Ishikawa (cell line): ENCODE measurements around the gene LGI2.

Experiments
- CEBPB ChIP-seq: IDR thresholded peaks from 2 replicates; pipeline ENCODE4 v1.6.1; 2012
- CREB1 ChIP-seq: IDR thresholded peaks from 2 replicates; pipeline ENCODE4 v1.6.1; 2012; ENCODE audit warnings: low read depth
- EGR1 ChIP-seq: IDR thresholded peaks from 2 replicates; pipeline ENCODE4 v1.6.1; 2012
- EP300 ChIP-seq: IDR thresholded peaks from 2 replicates; pipeline ENCODE4 v1.6.1; 2012; ENCODE audit warnings: borderline replicate concordance
- FOXM1 ChIP-seq: IDR thresholded peaks from 2 replicates; pipeline ENCODE4 v1.6.1; 2012; ENCODE audit warnings: low read depth, borderline replicate concordance
- MAX ChIP-seq: IDR thresholded peaks from 2 replicates; pipeline ENCODE4 v1.6.1; 2012
- NFIC ChIP-seq: IDR thresholded peaks from 2 replicates; pipeline ENCODE4 v1.6.1; 2012
- RAD21 ChIP-seq: IDR thresholded peaks from 2 replicates; pipeline ENCODE4 v1.6.1; 2012; ENCODE audit warnings: low read depth
- REST ChIP-seq: IDR thresholded peaks from 2 replicates; pipeline ENCODE4 v1.6.1; 2012; ENCODE audit warnings: low read depth, mild to moderate bottlenecking
- TAF1 ChIP-seq: IDR thresholded peaks from 2 replicates; pipeline ENCODE4 v1.6.1; 2012; ENCODE audit warnings: low read depth, mild to moderate bottlenecking
- TCF12 ChIP-seq: IDR thresholded peaks from 2 replicates; pipeline ENCODE4 v1.6.1; 2012; ENCODE audit warnings: low read depth
- TEAD4 ChIP-seq: IDR thresholded peaks from 2 replicates; pipeline ENCODE4 v1.6.1; 2012
- YY1 ChIP-seq: IDR thresholded peaks from 2 replicates; pipeline ENCODE4 v1.6.1; 2012; ENCODE audit warnings: low read depth
- ZBTB7A ChIP-seq: IDR thresholded peaks from 2 replicates; pipeline ENCODE4 v1.6.1; 2012; ENCODE audit warnings: low read depth
- TF ChIP-seq, protein P1 (sequence below): IDR thresholded peaks from 2 replicates; pipeline ENCODE4 v1.6.1; 2012

Gene LGI2

DNA sequence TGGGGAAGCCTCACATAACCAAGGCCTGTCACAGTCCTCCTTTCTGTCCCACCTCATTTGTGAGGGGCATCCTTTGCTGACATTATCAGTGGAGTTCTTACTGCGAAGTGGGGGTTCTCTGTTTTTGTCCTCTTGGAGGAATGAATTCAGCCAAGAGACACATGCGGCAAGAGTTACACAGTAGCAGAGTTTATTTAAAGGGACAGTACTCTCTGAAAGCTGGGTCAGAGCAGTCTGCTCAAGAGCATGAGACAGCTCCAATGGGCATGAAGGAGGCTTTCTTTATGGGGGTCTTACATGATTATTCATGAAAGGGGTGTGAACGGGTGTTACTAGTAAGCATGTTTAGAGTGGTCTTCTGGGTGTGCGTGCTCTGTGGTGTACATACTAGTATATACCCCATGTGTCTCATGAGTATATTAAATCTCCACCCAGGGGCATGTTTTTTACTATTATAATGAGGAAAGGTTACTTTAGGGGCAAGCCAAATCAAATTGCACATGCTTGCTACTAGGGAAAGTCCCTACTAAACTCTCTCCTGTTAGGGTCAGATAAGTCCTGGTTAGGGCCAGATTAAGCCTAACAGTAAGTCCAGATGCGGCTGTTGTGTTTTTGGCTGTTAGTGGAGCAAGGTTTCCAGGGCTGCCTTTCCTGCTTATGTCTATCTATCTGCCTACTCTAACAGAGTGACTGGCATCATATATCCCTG, 19.8 kb upstream of the LGI2 start:
- TF ChIP-seq CREB1, result no peak
- no peak for TF ChIP-seq REST
- TF ChIP-seq MAX, result no peak
- TF ChIP-seq YY1, result no peak
- TF ChIP-seq FOXM1, result no peak

- TF ChIP-seq CEBPB, result no peak
Observed at GRCh38 chr4:25043548-25043947, 12.8 kb upstream of the LGI2 start.

DNA sequence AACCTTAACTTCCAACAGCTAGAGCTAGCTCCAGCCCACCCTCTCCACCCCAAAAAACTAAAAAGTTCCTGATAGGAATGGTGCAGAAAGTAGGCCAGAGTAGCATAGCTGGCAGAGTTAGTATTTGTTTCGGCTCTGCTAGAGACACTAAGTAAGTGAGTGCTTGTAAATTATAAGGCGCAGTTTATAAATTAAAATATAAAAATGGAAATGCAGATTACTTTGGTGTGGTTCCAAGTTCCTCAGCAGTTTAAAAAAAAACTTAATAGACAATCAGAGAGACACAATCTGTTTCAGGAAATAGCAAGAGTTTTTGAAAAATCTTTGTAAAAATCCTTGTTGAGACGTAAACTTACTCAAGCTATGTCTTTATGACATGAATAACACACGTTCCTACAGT, 2.8 kb upstream of the LGI2 start:
- TF ChIP-seq TEAD4 (no peak), REST (no peak)

DNA sequence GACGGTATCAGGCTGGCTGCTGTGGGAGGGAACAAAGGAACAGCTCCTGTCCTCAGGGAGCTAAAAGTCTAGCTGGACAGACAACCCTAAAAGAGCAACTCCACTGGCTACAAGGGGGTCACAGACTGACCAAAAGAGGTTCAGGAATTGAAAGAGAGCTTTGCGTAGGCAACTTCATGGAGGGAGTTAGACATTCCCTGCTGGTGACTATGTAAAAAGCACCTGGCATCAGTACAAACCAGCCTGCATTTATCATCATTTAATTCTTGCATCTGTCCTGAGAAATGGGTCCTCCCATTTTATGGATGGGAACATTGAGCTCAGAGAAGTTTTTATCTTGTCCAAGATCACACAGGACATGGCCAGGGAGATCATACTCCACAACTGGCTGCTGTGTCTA, 1.4 kb upstream of the LGI2 start:
- TF ChIP-seq RAD21, result no peak
- TF ChIP-seq TEAD4, result no peak
- TF ChIP-seq FOXM1, result no peak
- TF ChIP-seq, protein P1, sequence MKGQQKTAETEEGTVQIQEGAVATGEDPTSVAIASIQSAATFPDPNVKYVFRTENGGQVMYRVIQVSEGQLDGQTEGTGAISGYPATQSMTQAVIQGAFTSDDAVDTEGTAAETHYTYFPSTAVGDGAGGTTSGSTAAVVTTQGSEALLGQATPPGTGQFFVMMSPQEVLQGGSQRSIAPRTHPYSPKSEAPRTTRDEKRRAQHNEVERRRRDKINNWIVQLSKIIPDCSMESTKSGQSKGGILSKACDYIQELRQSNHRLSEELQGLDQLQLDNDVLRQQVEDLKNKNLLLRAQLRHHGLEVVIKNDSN, result no peak
- TF ChIP-seq MAX, result no peak
- TF ChIP-seq ZBTB7A, result no peak
- TF ChIP-seq CREB1, result no peak
- no peak for TF ChIP-seq CEBPB
- TF ChIP-seq NFIC, result no peak
- no peak for TF ChIP-seq TCF12
- no peak for TF ChIP-seq TAF1
- TF ChIP-seq YY1, result no peak
- no peak for TF ChIP-seq EP300
- no peak for TF ChIP-seq EGR1
- TF ChIP-seq REST, result no peak

GRCh38 chr4:25031077-25031621, 403 bp upstream of the LGI2 start:
- TF ChIP-seq TEAD4, result no peak
- TF ChIP-seq CEBPB, result no peak
- TF ChIP-seq FOXM1, result no peak
- no peak for TF ChIP-seq REST
- no peak for TF ChIP-seq TAF1
- no peak for TF ChIP-seq ZBTB7A
- no peak for TF ChIP-seq CREB1
- no peak for TF ChIP-seq RAD21
- TF ChIP-seq MAX, result no peak
- no peak for TF ChIP-seq NFIC
- no peak for TF ChIP-seq YY1
- no peak for TF ChIP-seq TCF12
- TF ChIP-seq EP300, result no peak
- TF ChIP-seq EGR1, result no peak
